HEK293 (cell line): ENCODE data around the gene STK32C.

Experiments
- CTCF ChIA-PET: fragments of 350-600 bp; formaldehyde crosslinking; extraction: SDS; loops from one replicate; lab custom pipeline; 2021; ENCODE audit warnings: antibody characterized with exemption; lab: Yijun Ruan, JAX
- POLR2A ChIA-PET: fragments of 300-600 bp; formaldehyde crosslinking; extraction: SDS; loops from one replicate; lab custom pipeline; 2020; ENCODE audit warnings: antibody characterized with exemption, inconsistent platforms; lab: Yijun Ruan, JAX
- H3K27ac ChIP-seq: fragments of 200-500 bp; sonication (Bioruptor generic); 2 replicates; pipeline ENCODE4 v1.5.1; 2014; ENCODE audit warnings: low read depth, low read length, control low read depth, inconsistent platforms; ENCODE audit errors: extremely low read depth
- H3K36me3 ChIP-seq, 2 experiments: fragments of 200-500 bp in 1 of 2; sonication (Bioruptor generic) in 1 of 2; 1 replicate in 1 of 2; 2 replicates in 1 of 2; pipeline ENCODE4 v1.5.1; 2014 to 2017; ENCODE audit warnings: inconsistent platforms in 2 of 2, low read length in 2 of 2; ENCODE audit not compliant: control insufficient read depth in 2 of 2, insufficient read depth in 1 of 2
- H3K4me1 ChIP-seq: fragments of 200-500 bp; sonication (Bioruptor generic); 2 replicates; pipeline ENCODE4 v1.5.1; 2014; ENCODE audit warnings: mild to moderate bottlenecking, low read length, inconsistent platforms; ENCODE audit not compliant: control insufficient read depth, insufficient read depth
- H3K4me3 ChIP-seq: 2 replicates; pipeline ENCODE4 v1.5.1; 2011; ENCODE audit warnings: low read depth, mild to moderate bottlenecking, control low read depth, low read length, moderate library complexity
- H3K9me3 ChIP-seq: fragments of 200-500 bp; sonication (Bioruptor generic); 2 replicates; pipeline ENCODE4 v1.5.1; 2014; ENCODE audit warnings: low read depth, low read length, inconsistent platforms; ENCODE audit not compliant: control insufficient read depth, insufficient read depth
- FEZF1 ChIP-seq: fragments of 450-650 bp; formaldehyde crosslinking; IDR thresholded peaks from 2 replicates; pipeline ENCODE4 v1.5.1; 2016; ENCODE audit warnings: missing biosample characterization, missing genetic modification characterization
- IKZF3 ChIP-seq: fragments of 450-650 bp; IDR thresholded peaks from 2 replicates; pipeline ENCODE4 v1.5.0; 2018; ENCODE audit warnings: missing biosample characterization, mild to moderate bottlenecking, missing genetic modification characterization, moderate library complexity
- MEIS1 ChIP-seq: sonication (generic); formaldehyde crosslinking; IDR thresholded peaks from 2 replicates; pipeline ENCODE4 v1.8.1; 2022; ENCODE audit warnings: missing genetic modification reagents, mild to moderate bottlenecking, borderline replicate concordance
- SCRT1 ChIP-seq: fragments of 450-650 bp; formaldehyde crosslinking; IDR thresholded peaks from 2 replicates; pipeline ENCODE4 v1.5.1; 2016; ENCODE audit warnings: missing biosample characterization, missing genetic modification characterization, borderline replicate concordance
- ZBTB21 ChIP-seq: fragments of 450-650 bp; formaldehyde crosslinking; IDR thresholded peaks from 2 replicates; pipeline ENCODE4 v1.5.1; 2017; ENCODE audit warnings: missing biosample characterization, missing genetic modification characterization
- ZBTB26 ChIP-seq: fragments of 450-650 bp; formaldehyde crosslinking; optimal IDR thresholded peaks from 2 replicates; pipeline ENCODE3; 2016; ENCODE audit warnings: missing biosample characterization, mild to moderate bottlenecking, missing genetic modification characterization
- ZBTB7A ChIP-seq: fragments of 450-650 bp; formaldehyde crosslinking; IDR thresholded peaks from 2 replicates; pipeline ENCODE4 v1.5.1; 2016; ENCODE audit warnings: low read depth, missing biosample characterization, missing genetic modification characterization
- ZNF155 ChIP-seq: fragments of 450-650 bp; formaldehyde crosslinking; IDR thresholded peaks from 2 replicates; pipeline ENCODE4 v1.5.1; 2016; ENCODE audit warnings: missing biosample characterization, missing genetic modification characterization
- ZNF202 ChIP-seq: fragments of 450-650 bp; formaldehyde crosslinking; IDR thresholded peaks from 2 replicates; pipeline ENCODE4 v1.5.1; 2016; ENCODE audit warnings: missing biosample characterization, missing genetic modification characterization, borderline replicate concordance
- ZNF514 ChIP-seq: fragments of 450-650 bp; formaldehyde crosslinking; IDR thresholded peaks from 2 replicates; pipeline ENCODE4 v1.5.1; 2016; ENCODE audit warnings: missing biosample characterization, missing genetic modification characterization
- ZNF521 ChIP-seq: fragments of 450-650 bp; formaldehyde crosslinking; IDR thresholded peaks from 2 replicates; pipeline ENCODE4 v1.5.1; 2017; ENCODE audit warnings: missing biosample characterization, mild to moderate bottlenecking, missing genetic modification characterization
- ZNF670 ChIP-seq: fragments of 450-650 bp; formaldehyde crosslinking; IDR thresholded peaks from 2 replicates; pipeline ENCODE4 v1.5.1; 2016; ENCODE audit warnings: missing biosample characterization, missing genetic modification characterization, low read depth
- ZNF76 ChIP-seq: fragments of 450-650 bp; formaldehyde crosslinking; IDR thresholded peaks from 2 replicates; pipeline ENCODE4; 2016; ENCODE audit warnings: low read depth, missing biosample characterization, missing genetic modification characterization, borderline replicate concordance
- ZNF768 ChIP-seq: fragments of 450-650 bp; formaldehyde crosslinking; IDR thresholded peaks from 2 replicates; pipeline ENCODE4 v1.5.1; 2018; ENCODE audit warnings: missing biosample characterization, mild to moderate bottlenecking, missing genetic modification characterization
- ZNF792 ChIP-seq: fragments of 450-650 bp; formaldehyde crosslinking; IDR thresholded peaks from 2 replicates; pipeline ENCODE4 v1.5.1; 2016; ENCODE audit warnings: missing biosample characterization, missing genetic modification characterization
- TF ChIP-seq, protein P1 (sequence below): fragments of 450-650 bp; formaldehyde crosslinking; IDR thresholded peaks from 2 replicates; pipeline ENCODE4 v1.5.1; 2016; ENCODE audit warnings: missing biosample characterization, missing genetic modification characterization

The STK32C gene

GRCh38 chr10:132240156-132240555 lies 67.6 kb downstream of the STK32C start (continued):
- TF ChIP-seq, protein P1, sequence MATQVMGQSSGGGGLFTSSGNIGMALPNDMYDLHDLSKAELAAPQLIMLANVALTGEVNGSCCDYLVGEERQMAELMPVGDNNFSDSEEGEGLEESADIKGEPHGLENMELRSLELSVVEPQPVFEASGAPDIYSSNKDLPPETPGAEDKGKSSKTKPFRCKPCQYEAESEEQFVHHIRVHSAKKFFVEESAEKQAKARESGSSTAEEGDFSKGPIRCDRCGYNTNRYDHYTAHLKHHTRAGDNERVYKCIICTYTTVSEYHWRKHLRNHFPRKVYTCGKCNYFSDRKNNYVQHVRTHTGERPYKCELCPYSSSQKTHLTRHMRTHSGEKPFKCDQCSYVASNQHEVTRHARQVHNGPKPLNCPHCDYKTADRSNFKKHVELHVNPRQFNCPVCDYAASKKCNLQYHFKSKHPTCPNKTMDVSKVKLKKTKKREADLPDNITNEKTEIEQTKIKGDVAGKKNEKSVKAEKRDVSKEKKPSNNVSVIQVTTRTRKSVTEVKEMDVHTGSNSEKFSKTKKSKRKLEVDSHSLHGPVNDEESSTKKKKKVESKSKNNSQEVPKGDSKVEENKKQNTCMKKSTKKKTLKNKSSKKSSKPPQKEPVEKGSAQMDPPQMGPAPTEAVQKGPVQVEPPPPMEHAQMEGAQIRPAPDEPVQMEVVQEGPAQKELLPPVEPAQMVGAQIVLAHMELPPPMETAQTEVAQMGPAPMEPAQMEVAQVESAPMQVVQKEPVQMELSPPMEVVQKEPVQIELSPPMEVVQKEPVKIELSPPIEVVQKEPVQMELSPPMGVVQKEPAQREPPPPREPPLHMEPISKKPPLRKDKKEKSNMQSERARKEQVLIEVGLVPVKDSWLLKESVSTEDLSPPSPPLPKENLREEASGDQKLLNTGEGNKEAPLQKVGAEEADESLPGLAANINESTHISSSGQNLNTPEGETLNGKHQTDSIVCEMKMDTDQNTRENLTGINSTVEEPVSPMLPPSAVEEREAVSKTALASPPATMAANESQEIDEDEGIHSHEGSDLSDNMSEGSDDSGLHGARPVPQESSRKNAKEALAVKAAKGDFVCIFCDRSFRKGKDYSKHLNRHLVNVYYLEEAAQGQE (tag by site-specific recombination) = no peak

- Histone ChIP-seq H3K9me3 (no peaks in the 10 kb centered on the region), H3K4me3 (no peak overlapping the region), H3K27ac (no peak overlapping the region), H3K4me1 (no peaks in the 10 kb centered on the region), H3K36me3 (no peaks in the 10 kb centered on the region)
- ChIA-PET CTCF (interaction anchor here (0.6 kb wide), 1 partner anchor 111 kb away, joined by 3 read pairs; no protein-coding TSS in a partner anchor), POLR2A (no interaction called here)
- no peak for TF ChIP-seq MEIS1
- no peak for TF ChIP-seq SCRT1 (tag by site-specific recombination)
- no peak for TF ChIP-seq ZNF521 (tag by site-specific recombination)
These were observed 68.4 kb downstream of the STK32C start for GRCh38 chr10:132239126-132240031.

DNA sequence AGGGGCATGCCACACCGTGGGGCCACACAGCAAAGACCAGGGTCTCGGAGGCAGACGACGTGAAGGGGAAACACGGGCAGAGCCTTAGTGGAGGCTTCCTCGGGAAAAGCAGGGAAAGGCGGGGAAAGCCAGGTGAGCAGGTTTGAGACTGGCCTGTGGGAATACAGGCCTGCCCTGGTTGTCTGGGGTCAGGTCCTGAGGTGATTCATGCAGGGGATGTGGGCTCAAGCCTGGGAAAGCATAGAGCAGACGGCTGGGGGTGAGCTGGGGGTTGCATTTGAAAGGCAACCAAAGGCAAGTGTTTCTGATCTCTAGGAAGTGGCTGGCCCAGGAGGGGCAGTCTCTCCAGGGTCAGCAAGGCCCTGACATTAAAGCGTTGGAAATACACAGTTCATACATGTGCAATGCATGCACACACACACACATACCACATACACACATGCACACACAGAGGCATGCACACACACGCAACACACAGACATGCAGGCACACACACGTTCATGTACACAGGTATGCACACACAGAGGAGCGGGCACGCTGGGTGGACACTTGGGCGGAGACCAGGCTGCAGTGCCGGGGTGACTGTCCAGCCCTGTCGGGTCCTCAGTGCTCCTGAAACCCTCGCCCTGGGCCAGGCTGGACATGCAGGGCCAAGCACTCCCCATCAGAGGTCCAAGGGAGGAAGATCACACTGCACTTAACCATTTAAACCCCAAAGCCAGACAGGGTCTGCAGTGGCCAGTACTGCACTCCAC lies 69.2 kb downstream of the STK32C start:
- TF ChIP-seq ZNF514 (tag by site-specific recombination) = no peak
- no peak for TF ChIP-seq FEZF1 (tag by site-specific recombination)
- no peak for TF ChIP-seq ZNF155 (tag by site-specific recombination)
- TF ChIP-seq ZNF76 (tag by site-specific recombination) = no peak
- TF ChIP-seq ZBTB21 (tag by site-specific recombination) = no peak
- no peak for TF ChIP-seq ZNF670
- TF ChIP-seq ZNF202 (tag by site-specific recombination) = no peak
- ChIA-PET POLR2A (no interaction called here), CTCF (no interaction called here)
- no peak overlapping the region for H3K4me3 ChIP-seq
- H3K36me3 ChIP-seq = no peaks in the 10 kb centered on the region
- H3K4me1 ChIP-seq = no peaks in the 10 kb centered on the region
- no peaks in the 10 kb centered on the region for H3K9me3 ChIP-seq
- H3K27ac ChIP-seq = no peak overlapping the region

DNA sequence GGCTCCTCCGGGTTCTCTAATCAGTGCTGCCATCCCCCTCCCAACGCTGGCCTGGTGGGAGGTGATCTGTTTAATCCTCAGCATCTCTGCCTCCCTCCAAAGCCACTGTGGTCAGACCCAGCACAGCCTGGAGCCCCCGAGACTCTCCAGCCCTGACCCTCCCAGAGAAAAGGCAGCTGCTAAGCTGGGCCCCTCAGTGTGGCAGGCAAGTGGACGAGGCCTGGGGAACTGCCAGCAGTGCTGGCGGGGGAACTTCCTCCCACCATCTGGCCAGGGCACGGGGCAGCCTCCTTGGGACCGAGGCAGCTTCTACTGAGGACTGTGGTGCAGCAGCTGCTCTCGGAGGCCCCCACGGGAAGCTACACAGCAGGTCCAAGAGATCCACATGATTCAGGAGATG lies 69.9 kb downstream of the STK32C start:
- H3K27ac ChIP-seq = no peak overlapping the region
- POLR2A ChIA-PET = no interaction called here
- H3K9me3 ChIP-seq = no peaks in the 10 kb centered on the region
- H3K4me1 ChIP-seq = no peaks in the 10 kb centered on the region
- H3K4me3 ChIP-seq = no peak overlapping the region
- no peaks in the 10 kb centered on the region for H3K36me3 ChIP-seq
- TF ChIP-seq ZNF792 (tag by site-specific recombination) (no peak), ZBTB7A (tag by site-specific recombination) (no peak), ZNF768 (tag by site-specific recombination) (no peak), IKZF3 (tag by site-specific recombination) (no peak), ZBTB26 (tag by site-specific recombination) (no peak)
- CTCF ChIA-PET = no interaction called here
